Stimulated activated CD8-positive, alpha-beta memory T cell treated with anti-CD3 and anti-CD28 coated beads, Interleukin-7, amount 100 ng/mL, for 1 hour (primary cell): ENCODE data around the gene ARHGAP19.
"Not testable (repeated sequence)": the region's sequence is repeated elsewhere in the genome, so short reads cannot be mapped to it uniquely, and the experiment has no call there.

Experiments
- DNase-seq, 2 donors: peaks; one replicate each; pipeline ENCODE4 v3.0.0-alpha.2; 2020; ENCODE audit warnings: low read depth in 2 of 2

The ARHGAP19 gene

GRCh38 chr10:97321032-97321803 lies 28.8 kb upstream of the ARHGAP19 start:
- no peak for DNase-seq

GRCh38 chr10:97320480-97321031 lies 28.1 kb upstream of the ARHGAP19 start:
- no peak for DNase-seq

GRCh38 chr10:97319671-97320479 lies 27.4 kb upstream of the ARHGAP19 start:
- peak; percentile 27 to 45 for DNase-seq

- peak; percentile 75 to 83 for DNase-seq
These were observed 26.6 kb upstream of the ARHGAP19 start, which contains the start of gene FRAT1 for GRCh38 chr10:97318772-97319651. TSS of gene FRAT1 (plus strand) at chr10:97319271. CDS start at chr10:97319454, 183 bp downstream.

- DNase-seq = no peak
These were observed 22.2 kb upstream of the ARHGAP19 start for GRCh38 chr10:97314671-97315070.

- no peak for DNase-seq
These were observed 20.5 kb upstream of the ARHGAP19 start for GRCh38 chr10:97312897-97313296.

GRCh38 chr10:97311111-97311626 lies 18.7 kb upstream of the ARHGAP19 start:
- DNase-seq = no peak

GRCh38 chr10:97307866-97308780 lies 15.7 kb upstream of the ARHGAP19 start:
- no peak for DNase-seq

- DNase-seq = no peak
These were observed 15.0 kb upstream of the ARHGAP19 start for GRCh38 chr10:97307441-97307840.

GRCh38 chr10:97302088-97302791 lies 9.8 kb upstream of the ARHGAP19 start:
- DNase-seq = no peak

GRCh38 chr10:97300980-97301379 lies 8.5 kb upstream of the ARHGAP19 start:
- no peak for DNase-seq

GRCh38 chr10:97298223-97298571 lies 5.8 kb upstream of the ARHGAP19 start:
- DNase-seq = no peak

- DNase-seq = no peak
These were observed 5.3 kb upstream of the ARHGAP19 start for GRCh38 chr10:97297556-97298222.

GRCh38 chr10:97292862-97293198 lies 393 bp upstream of the ARHGAP19 start:
- no peak for DNase-seq

- no peak for DNase-seq
These were observed 910 bp downstream of the ARHGAP19 start for GRCh38 chr10:97291357-97292096.

GRCh38 chr10:97290576-97291356 lies 1.7 kb downstream of the ARHGAP19 start:
- not testable (repeated sequence) for DNase-seq

GRCh38 chr10:97290076-97290475 lies 2.4 kb downstream of the ARHGAP19 start:
- not testable (repeated sequence) for DNase-seq

GRCh38 chr10:97280783-97281182 lies 11.7 kb downstream of the ARHGAP19 start:
- DNase-seq = no peak
